ENCODE measurements around the gene PLAU.
"Not testable (repeated sequence)": the region's sequence is repeated elsewhere in the genome, so short reads cannot be mapped to it uniquely, and the experiment has no call there.

Gene PLAU

DNA sequence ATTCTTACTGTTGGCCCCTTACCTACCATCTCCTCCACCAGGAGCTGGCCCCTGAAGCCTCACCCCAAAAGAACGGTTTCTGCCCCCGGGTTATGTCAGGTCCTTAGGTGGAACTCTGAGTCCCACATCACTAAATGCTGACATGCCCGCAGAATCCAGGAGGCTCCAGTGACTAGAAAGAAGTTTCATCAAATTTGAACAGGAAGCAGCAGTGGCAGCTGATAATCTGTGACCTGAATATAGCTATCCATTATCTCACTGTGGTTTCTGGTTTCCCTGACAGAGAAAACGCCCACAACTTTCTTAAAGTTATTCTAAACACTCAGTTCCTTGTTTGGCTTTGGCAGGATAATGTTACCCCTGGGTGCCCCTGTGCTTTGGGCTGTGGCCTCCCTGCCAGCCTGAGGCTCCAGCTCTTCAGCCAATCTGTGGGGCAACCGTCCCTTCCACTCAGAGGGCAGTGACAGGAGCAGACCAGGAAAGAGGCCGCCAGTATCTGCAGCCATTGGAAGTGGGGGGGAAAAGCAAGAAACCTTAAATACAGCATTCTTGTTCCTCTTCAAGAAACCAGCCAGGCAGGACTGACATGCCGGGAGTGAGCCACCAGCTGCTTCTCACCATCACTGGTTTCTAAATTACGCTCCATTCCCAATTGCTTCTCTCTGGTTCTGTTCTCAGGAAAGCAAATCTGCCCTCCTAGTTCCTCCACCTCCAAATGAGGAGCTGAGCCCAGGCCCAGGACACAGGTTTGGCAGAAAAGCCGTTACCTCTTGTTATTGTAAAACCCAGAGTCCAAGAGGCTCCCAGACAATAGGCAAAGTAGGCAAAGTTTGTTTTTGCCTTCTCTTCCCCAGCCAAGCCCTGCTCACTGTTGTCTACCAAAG lies 45.8 kb downstream of the PLAU start:
- FAIRE-seq = no peak

GRCh38 chr10:73959484-73960243 lies 48.7 kb downstream of the PLAU start:
- no peak for FAIRE-seq

- no peak for FAIRE-seq
Observed at GRCh38 chr10:73962386-73962785, 51.5 kb downstream of the PLAU start.

GRCh38 chr10:73963533-73963932 lies 52.6 kb downstream of the PLAU start:
- FAIRE-seq = not testable (repeated sequence)

DNA sequence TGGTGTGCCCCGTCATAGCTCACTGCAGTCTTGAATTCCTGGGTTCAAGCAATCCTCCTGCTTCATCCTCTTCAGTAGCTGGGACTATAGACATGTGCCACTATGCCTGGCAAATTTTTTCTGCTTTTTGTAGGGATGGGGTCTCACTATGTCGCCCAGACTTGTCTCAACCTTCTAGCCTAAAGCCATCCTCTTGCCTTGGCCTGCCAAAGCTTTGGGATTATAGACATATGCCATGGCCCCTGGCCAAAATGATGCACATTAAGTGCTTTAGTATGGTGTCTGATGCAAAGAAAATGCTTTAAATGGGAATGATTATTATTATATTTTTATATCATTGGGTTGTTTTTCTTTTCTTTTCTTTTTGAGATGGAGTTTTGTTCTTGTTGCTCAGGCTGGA lies 53.8 kb downstream of the PLAU start:
- FAIRE-seq = no peak

GRCh38 chr10:73965267-73965889 lies 54.4 kb downstream of the PLAU start:
- FAIRE-seq = not testable (repeated sequence)

GRCh38 chr10:73965890-73966768 lies 55.2 kb downstream of the PLAU start:
- FAIRE-seq = peak; percentile 95

DNA sequence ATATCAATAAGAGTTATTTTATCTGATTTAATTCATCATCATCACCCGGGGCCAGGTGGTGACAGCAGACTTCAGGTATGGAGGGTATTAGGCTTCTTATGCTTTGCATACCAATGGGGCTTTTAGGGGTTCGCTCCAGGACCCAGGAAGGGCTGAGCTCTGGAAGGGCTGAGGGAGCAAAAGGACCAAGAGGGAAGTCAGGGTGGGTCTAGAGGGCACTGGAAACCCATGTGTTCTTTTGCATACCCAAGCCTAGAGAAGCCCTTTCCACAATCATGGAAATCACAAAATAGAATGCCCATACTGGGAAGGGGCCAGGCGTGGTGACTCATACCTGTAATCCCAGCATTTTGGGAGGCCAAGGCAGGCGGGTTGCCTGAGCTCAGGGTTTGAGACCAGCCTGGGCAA lies 56.1 kb downstream of the PLAU start:
- no peak for FAIRE-seq
